ENCODE results near the gene CCP110. TPM values are rescaled to one million over a fixed set of nuclear protein-coding genes. Genes with fewer than 3 reads are reported as not detected.

CCP110 gene
- total and polyA plus RNA-seq, 2 experiments from 2014 or later: 10.7 to 20.9 TPM

DNA sequence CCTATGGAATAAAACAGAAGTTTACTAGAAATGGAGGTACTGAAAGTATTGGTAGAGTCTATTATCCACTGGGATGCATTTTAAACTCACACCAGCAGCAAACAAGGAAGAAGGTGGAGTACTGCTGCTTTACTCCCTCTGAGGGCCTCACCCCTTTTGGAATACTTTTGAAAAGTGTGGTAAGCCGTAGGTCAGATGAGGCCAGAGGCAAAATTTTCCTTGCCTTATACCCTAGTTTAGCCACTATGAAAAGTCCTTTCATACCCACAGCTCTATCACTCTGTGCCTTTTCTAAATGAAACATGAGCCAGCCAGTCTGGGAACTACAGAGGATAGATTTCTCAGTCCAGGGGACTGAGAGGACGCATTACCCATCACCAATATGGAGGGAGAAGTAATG lies 15.9 kb upstream of the CCP110 start:
- Histone ChIP-seq H3K4me3 (no peak overlapping the region), H4K20me1 (replicated peaks; ENCODE audit: insufficient read depth) (no peaks in the 10 kb centered on the region; the same call in none of the 2 replicates), H3K36me3 (ENCODE audit: insufficient read depth) (peaks cover 11% of the 10 kb centered on the region), H3K27me3 (ENCODE audit: insufficient read depth) (no peaks in the 10 kb centered on the region), H3K27ac (ENCODE audit: low read depth) (no peak overlapping the region), H3K79me2 (replicated peaks; ENCODE audit: insufficient read depth) (peaks cover 8% of the 10 kb centered on the region; the same call in 1 of the 2 replicates), H3F3A (replicated peaks; ENCODE audit: low read depth) (no peaks in the 10 kb centered on the region), H3K4me1 (ENCODE audit: insufficient read depth) (no peaks in the 10 kb centered on the region), H3K4me2 (no peak overlapping the region), H3K9me2 (ENCODE audit: insufficient read depth) (no peaks in the 10 kb centered on the region), H2AFZ (no peak overlapping the region)
- ATAC-seq (no peak), DNase-seq (ENCODE audit: low spot score) (no peak)
- H3K4me1 Mint-ChIP-seq: no peaks in the 10 kb centered on the region
- no peak overlapping the region for H3K4me3 Mint-ChIP-seq
- TF ChIP-seq EZH2phosphoT487 (IDR thresholded peaks at IDR 0.05; ENCODE audit: unreplicated experiment) (no peak), POLR2AphosphoS5 (IDR thresholded peaks at IDR 0.05; ENCODE audit: low read depth) (no peak), ZNF114 (CRISPR knock-in tag; IDR thresholded peaks at IDR 0.05) (no peak), STAT1 (IDR thresholded peaks at IDR 0.05; ENCODE audit: unreplicated experiment) (no peak), NANOG (IDR thresholded peaks at IDR 0.05; ENCODE audit: borderline replicate concordance) (no peak)
- TF ChIP-seq, protein P1, sequence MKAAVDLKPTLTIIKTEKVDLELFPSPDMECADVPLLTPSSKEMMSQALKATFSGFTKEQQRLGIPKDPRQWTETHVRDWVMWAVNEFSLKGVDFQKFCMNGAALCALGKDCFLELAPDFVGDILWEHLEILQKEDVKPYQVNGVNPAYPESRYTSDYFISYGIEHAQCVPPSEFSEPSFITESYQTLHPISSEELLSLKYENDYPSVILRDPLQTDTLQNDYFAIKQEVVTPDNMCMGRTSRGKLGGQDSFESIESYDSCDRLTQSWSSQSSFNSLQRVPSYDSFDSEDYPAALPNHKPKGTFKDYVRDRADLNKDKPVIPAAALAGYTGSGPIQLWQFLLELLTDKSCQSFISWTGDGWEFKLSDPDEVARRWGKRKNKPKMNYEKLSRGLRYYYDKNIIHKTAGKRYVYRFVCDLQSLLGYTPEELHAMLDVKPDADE (IDR thresholded peaks at IDR 0.05): no peak
- TF ChIP-seq, protein P2, sequence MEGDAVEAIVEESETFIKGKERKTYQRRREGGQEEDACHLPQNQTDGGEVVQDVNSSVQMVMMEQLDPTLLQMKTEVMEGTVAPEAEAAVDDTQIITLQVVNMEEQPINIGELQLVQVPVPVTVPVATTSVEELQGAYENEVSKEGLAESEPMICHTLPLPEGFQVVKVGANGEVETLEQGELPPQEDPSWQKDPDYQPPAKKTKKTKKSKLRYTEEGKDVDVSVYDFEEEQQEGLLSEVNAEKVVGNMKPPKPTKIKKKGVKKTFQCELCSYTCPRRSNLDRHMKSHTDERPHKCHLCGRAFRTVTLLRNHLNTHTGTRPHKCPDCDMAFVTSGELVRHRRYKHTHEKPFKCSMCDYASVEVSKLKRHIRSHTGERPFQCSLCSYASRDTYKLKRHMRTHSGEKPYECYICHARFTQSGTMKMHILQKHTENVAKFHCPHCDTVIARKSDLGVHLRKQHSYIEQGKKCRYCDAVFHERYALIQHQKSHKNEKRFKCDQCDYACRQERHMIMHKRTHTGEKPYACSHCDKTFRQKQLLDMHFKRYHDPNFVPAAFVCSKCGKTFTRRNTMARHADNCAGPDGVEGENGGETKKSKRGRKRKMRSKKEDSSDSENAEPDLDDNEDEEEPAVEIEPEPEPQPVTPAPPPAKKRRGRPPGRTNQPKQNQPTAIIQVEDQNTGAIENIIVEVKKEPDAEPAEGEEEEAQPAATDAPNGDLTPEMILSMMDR (conservative IDR thresholded peaks at IDR 0.05; ENCODE audit: low read depth in 2 of 2): no peak
- TF ChIP-seq, protein P3, sequence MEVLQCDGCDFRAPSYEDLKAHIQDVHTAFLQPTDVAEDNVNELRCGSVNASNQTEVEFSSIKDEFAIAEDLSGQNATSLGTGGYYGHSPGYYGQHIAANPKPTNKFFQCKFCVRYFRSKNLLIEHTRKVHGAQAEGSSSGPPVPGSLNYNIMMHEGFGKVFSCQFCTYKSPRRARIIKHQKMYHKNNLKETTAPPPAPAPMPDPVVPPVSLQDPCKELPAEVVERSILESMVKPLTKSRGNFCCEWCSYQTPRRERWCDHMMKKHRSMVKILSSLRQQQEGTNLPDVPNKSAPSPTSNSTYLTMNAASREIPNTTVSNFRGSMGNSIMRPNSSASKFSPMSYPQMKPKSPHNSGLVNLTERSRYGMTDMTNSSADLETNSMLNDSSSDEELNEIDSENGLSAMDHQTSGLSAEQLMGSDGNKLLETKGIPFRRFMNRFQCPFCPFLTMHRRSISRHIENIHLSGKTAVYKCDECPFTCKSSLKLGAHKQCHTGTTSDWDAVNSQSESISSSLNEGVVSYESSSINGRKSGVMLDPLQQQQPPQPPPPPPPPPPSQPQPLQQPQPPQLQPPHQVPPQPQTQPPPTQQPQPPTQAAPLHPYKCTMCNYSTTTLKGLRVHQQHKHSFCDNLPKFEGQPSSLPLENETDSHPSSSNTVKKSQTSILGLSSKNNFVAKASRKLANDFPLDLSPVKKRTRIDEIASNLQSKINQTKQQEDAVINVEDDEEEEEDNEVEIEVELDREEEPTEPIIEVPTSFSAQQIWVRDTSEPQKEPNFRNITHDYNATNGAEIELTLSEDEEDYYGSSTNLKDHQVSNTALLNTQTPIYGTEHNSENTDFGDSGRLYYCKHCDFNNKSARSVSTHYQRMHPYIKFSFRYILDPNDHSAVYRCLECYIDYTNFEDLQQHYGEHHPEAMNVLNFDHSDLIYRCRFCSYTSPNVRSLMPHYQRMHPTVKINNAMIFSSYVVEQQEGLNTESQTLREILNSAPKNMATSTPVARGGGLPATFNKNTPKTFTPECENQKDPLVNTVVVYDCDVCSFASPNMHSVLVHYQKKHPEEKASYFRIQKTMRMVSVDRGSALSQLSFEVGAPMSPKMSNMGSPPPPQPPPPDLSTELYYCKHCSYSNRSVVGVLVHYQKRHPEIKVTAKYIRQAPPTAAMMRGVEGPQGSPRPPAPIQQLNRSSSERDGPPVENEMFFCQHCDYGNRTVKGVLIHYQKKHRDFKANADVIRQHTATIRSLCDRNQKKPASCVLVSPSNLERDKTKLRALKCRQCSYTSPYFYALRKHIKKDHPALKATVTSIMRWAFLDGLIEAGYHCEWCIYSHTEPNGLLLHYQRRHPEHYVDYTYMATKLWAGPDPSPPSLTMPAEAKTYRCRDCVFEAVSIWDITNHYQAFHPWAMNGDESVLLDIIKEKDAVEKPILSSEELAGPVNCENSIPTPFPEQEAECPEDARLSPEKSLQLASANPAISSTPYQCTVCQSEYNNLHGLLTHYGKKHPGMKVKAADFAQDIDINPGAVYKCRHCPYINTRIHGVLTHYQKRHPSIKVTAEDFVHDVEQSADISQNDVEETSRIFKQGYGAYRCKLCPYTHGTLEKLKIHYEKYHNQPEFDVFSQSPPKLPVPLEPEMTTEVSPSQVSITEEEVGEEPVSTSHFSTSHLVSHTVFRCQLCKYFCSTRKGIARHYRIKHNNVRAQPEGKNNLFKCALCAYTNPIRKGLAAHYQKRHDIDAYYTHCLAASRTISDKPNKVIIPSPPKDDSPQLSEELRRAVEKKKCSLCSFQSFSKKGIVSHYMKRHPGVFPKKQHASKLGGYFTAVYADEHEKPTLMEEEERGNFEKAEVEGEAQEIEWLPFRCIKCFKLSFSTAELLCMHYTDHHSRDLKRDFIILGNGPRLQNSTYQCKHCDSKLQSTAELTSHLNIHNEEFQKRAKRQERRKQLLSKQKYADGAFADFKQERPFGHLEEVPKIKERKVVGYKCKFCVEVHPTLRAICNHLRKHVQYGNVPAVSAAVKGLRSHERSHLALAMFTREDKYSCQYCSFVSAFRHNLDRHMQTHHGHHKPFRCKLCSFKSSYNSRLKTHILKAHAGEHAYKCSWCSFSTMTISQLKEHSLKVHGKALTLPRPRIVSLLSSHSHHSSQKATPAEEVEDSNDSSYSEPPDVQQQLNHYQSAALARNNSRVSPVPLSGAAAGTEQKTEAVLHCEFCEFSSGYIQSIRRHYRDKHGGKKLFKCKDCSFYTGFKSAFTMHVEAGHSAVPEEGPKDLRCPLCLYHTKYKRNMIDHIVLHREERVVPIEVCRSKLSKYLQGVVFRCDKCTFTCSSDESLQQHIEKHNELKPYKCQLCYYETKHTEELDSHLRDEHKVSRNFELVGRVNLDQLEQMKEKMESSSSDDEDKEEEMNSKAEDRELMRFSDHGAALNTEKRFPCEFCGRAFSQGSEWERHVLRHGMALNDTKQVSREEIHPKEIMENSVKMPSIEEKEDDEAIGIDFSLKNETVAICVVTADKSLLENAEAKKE (CRISPR knock-in tag; IDR thresholded peaks at IDR 0.05): no peak
- TF ChIP-seq, protein P4, sequence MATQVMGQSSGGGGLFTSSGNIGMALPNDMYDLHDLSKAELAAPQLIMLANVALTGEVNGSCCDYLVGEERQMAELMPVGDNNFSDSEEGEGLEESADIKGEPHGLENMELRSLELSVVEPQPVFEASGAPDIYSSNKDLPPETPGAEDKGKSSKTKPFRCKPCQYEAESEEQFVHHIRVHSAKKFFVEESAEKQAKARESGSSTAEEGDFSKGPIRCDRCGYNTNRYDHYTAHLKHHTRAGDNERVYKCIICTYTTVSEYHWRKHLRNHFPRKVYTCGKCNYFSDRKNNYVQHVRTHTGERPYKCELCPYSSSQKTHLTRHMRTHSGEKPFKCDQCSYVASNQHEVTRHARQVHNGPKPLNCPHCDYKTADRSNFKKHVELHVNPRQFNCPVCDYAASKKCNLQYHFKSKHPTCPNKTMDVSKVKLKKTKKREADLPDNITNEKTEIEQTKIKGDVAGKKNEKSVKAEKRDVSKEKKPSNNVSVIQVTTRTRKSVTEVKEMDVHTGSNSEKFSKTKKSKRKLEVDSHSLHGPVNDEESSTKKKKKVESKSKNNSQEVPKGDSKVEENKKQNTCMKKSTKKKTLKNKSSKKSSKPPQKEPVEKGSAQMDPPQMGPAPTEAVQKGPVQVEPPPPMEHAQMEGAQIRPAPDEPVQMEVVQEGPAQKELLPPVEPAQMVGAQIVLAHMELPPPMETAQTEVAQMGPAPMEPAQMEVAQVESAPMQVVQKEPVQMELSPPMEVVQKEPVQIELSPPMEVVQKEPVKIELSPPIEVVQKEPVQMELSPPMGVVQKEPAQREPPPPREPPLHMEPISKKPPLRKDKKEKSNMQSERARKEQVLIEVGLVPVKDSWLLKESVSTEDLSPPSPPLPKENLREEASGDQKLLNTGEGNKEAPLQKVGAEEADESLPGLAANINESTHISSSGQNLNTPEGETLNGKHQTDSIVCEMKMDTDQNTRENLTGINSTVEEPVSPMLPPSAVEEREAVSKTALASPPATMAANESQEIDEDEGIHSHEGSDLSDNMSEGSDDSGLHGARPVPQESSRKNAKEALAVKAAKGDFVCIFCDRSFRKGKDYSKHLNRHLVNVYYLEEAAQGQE (IDR thresholded peaks at IDR 0.05; ENCODE audit: unreplicated experiment): no peak
- no peak overlapping the region for H3K27ac Mint-ChIP-seq
- peaks cover 69% of the 10 kb centered on the region for H3K36me3 Mint-ChIP-seq (ENCODE audit: low read depth)
- H3K9me3 Mint-ChIP-seq: no peaks in the 10 kb centered on the region; the same call in 2 of the 3 replicates
- no peaks in the 10 kb centered on the region for H3K27me3 Mint-ChIP-seq (ENCODE audit: insufficient read depth, low read depth, poor library complexity)

Data from GM23338 (cell line).